Keratinocyte (primary cell): Measurements from ENCODE around the gene TPD52L2. TPM values are rescaled to one million over a fixed set of nuclear protein-coding genes. Genes with fewer than 3 reads are reported as not detected.

Experiments used
- DNase-seq: peaks from one replicate; pipeline ENCODE4 v3.0.0-alpha.2; 2011; ENCODE audit warnings: low read depth, missing footprints, low spot score
- FAIRE-seq: peaks from 2 replicates; lab custom pipeline; 2011; peaks lifted over from hg19 to GRCh38; lab: Jason Lieb, UNC
- H2AFZ ChIP-seq: 2 replicates; pipeline ENCODE4 v1.6.0; 2012; ENCODE audit warnings: low read length, control low read depth, inconsistent platforms; ENCODE audit not compliant: control insufficient read depth
- H3K27ac ChIP-seq: 2 replicates; pipeline ENCODE4 v1.5.1; 2011; ENCODE audit warnings: low read length; ENCODE audit not compliant: control insufficient read depth, insufficient read depth
- H3K27me3 ChIP-seq: 3 replicates; pipeline ENCODE4 v1.6.0; 2011; ENCODE audit warnings: low read length; ENCODE audit not compliant: control insufficient read depth, insufficient read depth; ENCODE audit errors: extremely low read depth
- H3K36me3 ChIP-seq, 2 experiments: 2 replicates in 1 of 2; 3 replicates in 1 of 2; pipeline ENCODE4 v1.5.1; 2011; ENCODE audit warnings: low read length in 2 of 2, mild to moderate bottlenecking in 1 of 2; ENCODE audit not compliant: control insufficient read depth in 2 of 2, insufficient read depth in 2 of 2; ENCODE audit errors: extremely low read depth in 1 of 2
- H3K4me1 ChIP-seq: 3 replicates; pipeline ENCODE4 v1.5.1; 2011; ENCODE audit warnings: low read length; ENCODE audit not compliant: control insufficient read depth, insufficient read depth; ENCODE audit errors: extremely low read depth
- H3K4me2 ChIP-seq: 3 replicates; pipeline ENCODE4 v1.6.0; 2011; ENCODE audit warnings: low read depth, low read length; ENCODE audit not compliant: control insufficient read depth, insufficient read depth; ENCODE audit errors: extremely low read depth
- H3K4me3 ChIP-seq, 3 experiments: fragments of 200-600 bp in 1 of 3; sonication (generic) in 1 of 3; 2 replicates in 2 of 3; 3 replicates in 1 of 3; pipeline ENCODE4 v1.5.1; 2011 to 2016; ENCODE audit warnings: low read length in 3 of 3, mild to moderate bottlenecking in 3 of 3, control low read depth in 2 of 3, inconsistent platforms in 1 of 3, low read depth in 1 of 3, mixed read lengths in 1 of 3, mixed run types in 1 of 3, moderate library complexity in 1 of 3; ENCODE audit not compliant: control insufficient read depth in 2 of 3, insufficient read depth in 2 of 3; ENCODE audit errors: extremely low read depth in 1 of 3
- H3K79me2 ChIP-seq: 2 replicates; pipeline ENCODE4 v1.6.0; 2012; ENCODE audit warnings: low read length; ENCODE audit not compliant: control insufficient read depth, insufficient read depth
- H3K9ac ChIP-seq: 3 replicates; pipeline ENCODE4 v1.6.0; 2011; ENCODE audit warnings: low read length; ENCODE audit not compliant: control insufficient read depth, insufficient read depth; ENCODE audit errors: extremely low read depth
- H3K9me1 ChIP-seq: 3 replicates; pipeline ENCODE4 v1.6.0; 2011; ENCODE audit warnings: low read length; ENCODE audit not compliant: control insufficient read depth, insufficient read depth; ENCODE audit errors: extremely low read depth
- H3K9me3 ChIP-seq: 2 replicates; pipeline ENCODE4 v1.5.1; 2012; ENCODE audit warnings: low read depth, low read length; ENCODE audit not compliant: control insufficient read depth
- H4K20me1 ChIP-seq: 3 replicates; pipeline ENCODE4 v1.6.0; 2011; ENCODE audit warnings: low read length; ENCODE audit not compliant: control insufficient read depth, insufficient read depth; ENCODE audit errors: extremely low read depth
- EZH2 ChIP-seq: IDR thresholded peaks from one replicate; pipeline ENCODE4 v1.6.1; 2012; ENCODE audit warnings: inconsistent platforms, mild to moderate bottlenecking, low read length, moderate library complexity
- dilution Hi-C: fragments of 300-500 bp; cut with MboI; formaldehyde crosslinking; loops from one replicate; pipeline ENCODE4 v1.7.0; 2020; ENCODE audit warnings: low sequenced_read_pairs; ENCODE audit not compliant: extremely low pct_ligation_motif_present
- polyA plus RNA-seq, 5 experiments: library from polyadenylated mRNA; depleted of rRNA in 3 of 5; stranded (reverse) in 3 of 5; stranded (forward) in 1 of 5; unstranded in 1 of 5; fragments of >200 nt; gene quantifications; 1 replicate in 1 of 5; 2 replicates in 3 of 5; 3 replicates in 1 of 5; pipeline versions ENCODE4 v1.2.1 to v1.2.3, GENCODE V29; 2011 to 2012; ENCODE audit warnings: missing spikeins in 2 of 5, low read depth in 1 of 5, low replicate concordance in 1 of 5
- TF ChIP-seq, protein P1 (sequence below), 3 experiments: IDR thresholded peaks in 1 of 3; conservative IDR thresholded peaks in 1 of 3; optimal IDR thresholded peaks in 1 of 3; 2 replicates in 2 of 3; 3 replicates in 1 of 3; pipeline versions ENCODE3 to v1.5.1; 2011; ENCODE audit warnings: low read length in 3 of 3, mild to moderate bottlenecking in 3 of 3, moderate library complexity in 2 of 3, control low read depth in 1 of 3, inconsistent platforms in 1 of 3; ENCODE audit not compliant: insufficient read depth in 2 of 3; ENCODE audit errors: extremely low read depth in 1 of 3

TPD52L2 gene
- polyA plus RNA-seq, 1 donor (not counting 4 experiments of a cell fraction or from before 2014, with no cell fraction given): 177 TPM

DNA sequence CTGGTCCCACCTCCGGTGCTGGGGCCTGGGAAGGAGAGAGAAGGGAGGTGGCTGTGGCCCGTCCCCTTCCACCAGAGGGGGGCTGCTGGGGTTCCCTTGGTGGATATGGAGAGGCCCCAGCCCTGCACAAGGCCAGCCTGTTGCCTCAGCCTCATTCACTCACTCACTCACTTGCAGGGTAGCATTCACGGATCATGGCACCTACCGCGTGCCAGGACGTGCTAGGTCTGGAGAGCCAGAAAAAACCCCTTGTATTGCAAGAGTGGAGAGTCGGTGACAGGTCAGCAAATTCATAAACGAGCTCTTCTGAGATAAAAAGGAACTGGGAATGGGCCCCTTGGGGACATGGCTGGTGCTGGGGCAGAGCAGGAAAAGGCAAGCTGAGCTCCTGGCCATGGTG is 27.6 kb upstream of the TPD52L2 start:
- no peaks in the 10 kb centered on the region for H3K36me3 ChIP-seq
- no peaks in the 10 kb centered on the region for H3K9me1 ChIP-seq
- H3K9me3 ChIP-seq: no peaks in the 10 kb centered on the region
- no peaks in the 10 kb centered on the region for H3K79me2 ChIP-seq
- DNase-seq (no peak), FAIRE-seq (no peak)
- H2AFZ ChIP-seq: no peak overlapping the region
- no peak for TF ChIP-seq EZH2
- TF ChIP-seq, protein P1, sequence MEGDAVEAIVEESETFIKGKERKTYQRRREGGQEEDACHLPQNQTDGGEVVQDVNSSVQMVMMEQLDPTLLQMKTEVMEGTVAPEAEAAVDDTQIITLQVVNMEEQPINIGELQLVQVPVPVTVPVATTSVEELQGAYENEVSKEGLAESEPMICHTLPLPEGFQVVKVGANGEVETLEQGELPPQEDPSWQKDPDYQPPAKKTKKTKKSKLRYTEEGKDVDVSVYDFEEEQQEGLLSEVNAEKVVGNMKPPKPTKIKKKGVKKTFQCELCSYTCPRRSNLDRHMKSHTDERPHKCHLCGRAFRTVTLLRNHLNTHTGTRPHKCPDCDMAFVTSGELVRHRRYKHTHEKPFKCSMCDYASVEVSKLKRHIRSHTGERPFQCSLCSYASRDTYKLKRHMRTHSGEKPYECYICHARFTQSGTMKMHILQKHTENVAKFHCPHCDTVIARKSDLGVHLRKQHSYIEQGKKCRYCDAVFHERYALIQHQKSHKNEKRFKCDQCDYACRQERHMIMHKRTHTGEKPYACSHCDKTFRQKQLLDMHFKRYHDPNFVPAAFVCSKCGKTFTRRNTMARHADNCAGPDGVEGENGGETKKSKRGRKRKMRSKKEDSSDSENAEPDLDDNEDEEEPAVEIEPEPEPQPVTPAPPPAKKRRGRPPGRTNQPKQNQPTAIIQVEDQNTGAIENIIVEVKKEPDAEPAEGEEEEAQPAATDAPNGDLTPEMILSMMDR (optimal IDR thresholded peaks at IDR 0.05 in 1 of 3, IDR thresholded peaks at IDR 0.05 in 1 of 3, conservative IDR thresholded peaks at IDR 0.05 in 1 of 3; ENCODE audit: extremely low read depth in 1 of 3, insufficient read depth in 2 of 3, low read length in 3 of 3): no peak
- H3K27ac ChIP-seq: no peak overlapping the region
- peaks cover under 1% of the 10 kb centered on the region for H3K4me1 ChIP-seq
- H3K9ac ChIP-seq: no peak overlapping the region
- peaks cover 2% of the 10 kb centered on the region for H4K20me1 ChIP-seq
- peaks cover 20% of the 10 kb centered on the region for H3K27me3 ChIP-seq
- no peak overlapping the region for H3K4me2 ChIP-seq
- no peak overlapping the region for H3K4me3 ChIP-seq
- dilution Hi-C loops: no loop called here

DNA sequence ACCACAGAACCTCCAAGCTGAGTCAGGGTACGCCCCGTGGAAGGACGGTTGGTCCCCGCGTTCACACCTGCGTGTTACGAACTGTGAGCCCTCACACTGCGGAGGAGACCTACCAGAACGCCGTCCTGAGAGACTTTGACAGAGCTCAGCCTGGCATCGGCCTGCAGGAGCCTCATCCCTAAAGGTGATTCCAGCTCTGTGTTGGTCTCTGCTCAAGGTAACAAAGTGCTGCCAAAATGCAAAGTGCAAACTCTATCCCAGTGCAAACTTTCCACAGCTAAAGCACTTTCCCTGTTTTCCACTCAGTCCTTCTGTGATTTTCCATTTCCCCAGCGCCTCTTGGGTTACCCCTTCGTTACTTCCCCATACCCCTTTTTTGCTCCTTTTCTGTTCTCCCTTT is 25.4 kb upstream of the TPD52L2 start:
- Histone ChIP-seq H2AFZ (no peak overlapping the region), H3K27ac (no peak overlapping the region), H3K9me3 (no peaks in the 10 kb centered on the region), H3K27me3 (peaks cover 12% of the 10 kb centered on the region), H3K36me3 (no peaks in the 10 kb centered on the region), H3K9me1 (no peaks in the 10 kb centered on the region), H3K4me3 (no peak overlapping the region), H3K4me2 (no peak overlapping the region), H4K20me1 (peaks cover 2% of the 10 kb centered on the region), H3K79me2 (no peaks in the 10 kb centered on the region), H3K4me1 (peaks cover 5% of the 10 kb centered on the region), H3K9ac (no peak overlapping the region)
- FAIRE-seq (no peak), DNase-seq (no peak)
- TF ChIP-seq, protein P1 (optimal IDR thresholded peaks at IDR 0.05 in 1 of 3, IDR thresholded peaks at IDR 0.05 in 1 of 3, conservative IDR thresholded peaks at IDR 0.05 in 1 of 3; ENCODE audit: extremely low read depth in 1 of 3, insufficient read depth in 2 of 3, low read length in 3 of 3): no peak
- no peak for TF ChIP-seq EZH2
- dilution Hi-C loops: no loop called here
